ENCODE measurements around the gene SF3B5.
"Not testable (repeated sequence)": the region's sequence is repeated elsewhere in the genome, so short reads cannot be mapped to it uniquely, and the experiment has no call there.

SF3B5 gene

DNA sequence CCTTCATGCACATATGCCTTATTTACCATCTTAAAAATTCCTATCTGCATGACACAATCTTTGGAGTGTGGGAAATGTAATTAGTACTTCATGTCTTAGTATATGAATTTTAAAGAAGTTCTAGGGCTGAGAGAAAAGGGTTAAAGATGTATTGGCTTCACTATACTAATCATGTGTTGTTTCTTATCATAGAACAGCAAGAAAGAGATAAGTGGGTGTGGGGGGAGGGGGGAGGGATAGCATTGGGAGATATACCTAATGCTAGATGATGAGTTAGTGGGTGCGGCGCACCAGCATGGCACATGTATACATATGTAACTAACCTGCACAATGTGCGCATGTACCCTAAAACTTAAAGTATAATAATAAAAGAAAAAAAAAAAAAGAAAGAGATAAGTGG, 13.0 kb downstream of the SF3B5 start:
- H3K36me3 ChIP-seq (ENCODE audit: control insufficient read depth, insufficient read depth, low read length); H3K4me3 ChIP-seq (ENCODE audit: low read depth, low read length); H3K4me1 ChIP-seq (ENCODE audit: control insufficient read depth, insufficient read depth, low read length); H3K27ac ChIP-seq (ENCODE audit: low read depth, low read length); H3K9ac ChIP-seq (ENCODE audit: low read length); H3K27me3 ChIP-seq (ENCODE audit: control insufficient read depth, insufficient read depth, low read length); H3K9me3 ChIP-seq (ENCODE audit: control insufficient read depth, insufficient read depth, low read depth, low read length): not testable (repeated sequence)

DNA sequence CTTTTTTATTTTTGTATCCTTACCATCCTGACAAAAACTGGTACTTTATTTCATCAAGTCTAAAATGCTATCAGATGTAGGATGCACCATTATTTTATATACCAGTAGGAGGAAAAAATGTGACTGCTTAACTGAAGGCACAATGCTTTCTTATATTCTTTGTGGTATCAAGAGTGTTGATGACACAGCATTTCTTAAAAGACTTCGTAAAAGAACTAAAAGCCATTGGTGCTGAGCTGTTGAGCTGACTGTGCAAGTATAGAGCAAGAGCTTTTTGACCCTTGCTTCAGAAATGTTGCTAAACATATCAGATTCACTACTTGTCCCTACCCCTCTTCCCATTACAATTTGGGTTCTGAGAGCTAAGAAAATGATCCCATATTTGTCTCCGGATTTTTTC, 17.5 kb downstream of the SF3B5 start:
- no peak overlapping the region for H3K9ac ChIP-seq (ENCODE audit: low read length)
- no peaks in the 10 kb centered on the region for H3K27me3 ChIP-seq (ENCODE audit: control insufficient read depth, insufficient read depth, low read length)
- no peak overlapping the region for H3K4me3 ChIP-seq (ENCODE audit: low read depth, low read length)
- no peaks in the 10 kb centered on the region for H3K4me1 ChIP-seq (ENCODE audit: control insufficient read depth, insufficient read depth, low read length)
- no peak overlapping the region for H3K27ac ChIP-seq (ENCODE audit: low read depth, low read length)
- H3K9me3 ChIP-seq (ENCODE audit: control insufficient read depth, insufficient read depth, low read depth, low read length), result no peaks in the 10 kb centered on the region
- H3K36me3 ChIP-seq (ENCODE audit: control insufficient read depth, insufficient read depth, low read length), result no peaks in the 10 kb centered on the region

DNA sequence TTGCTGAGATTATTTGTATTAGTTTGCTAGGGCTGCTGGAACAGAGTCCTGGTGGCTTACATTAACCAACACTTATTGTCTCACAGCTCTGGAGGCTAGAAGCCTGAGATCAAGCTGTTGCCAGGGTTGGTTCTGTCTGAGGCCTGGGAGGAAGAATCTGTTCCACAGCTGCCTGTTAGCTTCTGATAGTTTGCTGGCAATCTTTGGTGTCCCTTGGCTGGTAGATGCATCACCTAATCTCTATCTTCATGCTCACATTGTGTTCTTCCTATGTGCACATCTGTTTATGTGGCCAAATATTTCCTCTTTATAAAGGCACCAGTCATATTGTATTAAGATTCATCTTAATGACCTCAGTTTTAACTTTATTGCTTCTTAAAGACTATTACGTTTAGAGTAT, 19.5 kb downstream of the SF3B5 start:
- Histone ChIP-seq H3K4me3 (ENCODE audit: low read depth, low read length) (no peak overlapping the region), H3K4me1 (ENCODE audit: control insufficient read depth, insufficient read depth, low read length) (no peaks in the 10 kb centered on the region), H3K9ac (ENCODE audit: low read length) (no peak overlapping the region), H3K27ac (ENCODE audit: low read depth, low read length) (no peak overlapping the region), H3K27me3 (ENCODE audit: control insufficient read depth, insufficient read depth, low read length) (peaks cover 9% of the 10 kb centered on the region; the same call in 1 of the 2 replicates), H3K36me3 (ENCODE audit: control insufficient read depth, insufficient read depth, low read length) (no peaks in the 10 kb centered on the region), H3K9me3 (ENCODE audit: control insufficient read depth, insufficient read depth, low read depth, low read length) (no peaks in the 10 kb centered on the region)

DNA sequence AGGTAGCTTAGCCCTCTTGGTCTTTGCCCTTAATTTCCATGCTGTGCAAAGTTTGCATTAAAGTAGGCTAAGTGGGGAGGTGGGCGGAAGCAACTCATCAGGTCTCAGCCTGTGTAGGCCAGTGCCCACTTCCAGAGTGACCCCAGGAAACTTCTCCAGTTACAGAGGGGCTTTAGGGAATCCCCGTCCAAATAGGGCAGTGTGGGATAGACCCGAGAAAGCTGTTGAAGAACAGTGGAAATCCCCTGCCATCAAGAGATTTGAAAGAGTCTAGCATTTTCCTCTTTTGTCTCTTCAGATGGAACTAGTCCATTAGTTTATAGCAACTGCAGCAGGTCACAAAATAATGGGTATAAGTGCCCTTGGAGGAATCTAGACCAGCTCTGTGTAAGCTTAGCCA, 20.2 kb downstream of the SF3B5 start:
- Histone ChIP-seq H3K36me3 (ENCODE audit: control insufficient read depth, insufficient read depth, low read length) (no peaks in the 10 kb centered on the region), H3K27ac (ENCODE audit: low read depth, low read length) (no peak overlapping the region), H3K9me3 (ENCODE audit: control insufficient read depth, insufficient read depth, low read depth, low read length) (no peaks in the 10 kb centered on the region), H3K27me3 (ENCODE audit: control insufficient read depth, insufficient read depth, low read length) (peaks cover 16% of the 10 kb centered on the region; the same call in 1 of the 2 replicates), H3K4me1 (ENCODE audit: control insufficient read depth, insufficient read depth, low read length) (no peaks in the 10 kb centered on the region), H3K9ac (ENCODE audit: low read length) (no peak overlapping the region), H3K4me3 (ENCODE audit: low read depth, low read length) (no peak overlapping the region)

DNA sequence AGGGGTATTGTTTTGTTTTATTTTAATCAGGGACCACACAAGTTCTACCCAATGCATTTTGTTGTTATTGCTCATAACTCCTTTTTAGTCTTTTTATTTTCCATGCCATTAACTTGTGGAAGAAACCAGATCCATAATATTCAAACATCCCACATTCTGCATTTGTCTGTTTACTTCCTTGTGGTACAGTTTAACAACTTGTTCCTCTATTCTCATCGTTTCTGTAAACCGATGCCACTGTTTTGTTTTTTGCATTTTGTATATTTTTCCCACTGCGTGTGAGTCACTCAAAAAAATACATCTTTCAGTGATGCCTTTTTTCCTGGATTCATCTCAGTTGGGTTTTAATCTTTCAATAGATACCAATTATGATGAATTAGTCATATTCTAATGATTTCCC, 22.3 kb downstream of the SF3B5 start:
- Histone ChIP-seq H3K9me3 (ENCODE audit: control insufficient read depth, insufficient read depth, low read depth, low read length) (no peaks in the 10 kb centered on the region), H3K4me1 (ENCODE audit: control insufficient read depth, insufficient read depth, low read length) (no peaks in the 10 kb centered on the region), H3K9ac (ENCODE audit: low read length) (no peak overlapping the region), H3K36me3 (ENCODE audit: control insufficient read depth, insufficient read depth, low read length) (no peaks in the 10 kb centered on the region), H3K27ac (ENCODE audit: low read depth, low read length) (no peak overlapping the region), H3K4me3 (ENCODE audit: low read depth, low read length) (no peak overlapping the region), H3K27me3 (ENCODE audit: control insufficient read depth, insufficient read depth, low read length) (peaks cover 31% of the 10 kb centered on the region)

DNA sequence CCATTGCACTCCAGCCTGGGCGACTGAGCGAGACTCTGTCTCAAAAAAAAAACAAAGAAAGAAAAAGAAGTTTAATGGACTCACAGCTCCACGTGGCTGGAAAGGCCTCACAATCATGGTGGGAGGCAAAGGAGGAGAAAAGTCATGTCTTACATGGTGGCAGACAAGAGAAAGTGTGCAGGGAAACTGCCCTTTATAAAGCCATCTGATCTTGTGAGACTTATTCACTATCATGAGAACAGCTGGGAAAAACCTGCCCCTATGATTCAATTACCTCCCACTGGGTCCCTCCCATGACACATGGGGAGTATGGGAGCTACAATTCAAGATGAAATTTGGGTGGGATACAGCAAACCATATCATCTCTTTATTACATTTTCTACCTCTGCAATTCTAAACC, 25.9 kb downstream of the SF3B5 start:
- peaks cover 66% of the 10 kb centered on the region for H3K27me3 ChIP-seq (ENCODE audit: control insufficient read depth, insufficient read depth, low read length)
- H3K4me1 ChIP-seq (ENCODE audit: control insufficient read depth, insufficient read depth, low read length), result peaks cover 6% of the 10 kb centered on the region; the same call in 1 of the 2 replicates
- no peaks in the 10 kb centered on the region for H3K9me3 ChIP-seq (ENCODE audit: control insufficient read depth, insufficient read depth, low read depth, low read length)
- H3K9ac ChIP-seq (ENCODE audit: low read length), result no peak overlapping the region
- no peaks in the 10 kb centered on the region for H3K36me3 ChIP-seq (ENCODE audit: control insufficient read depth, insufficient read depth, low read length)
- no peak overlapping the region for H3K4me3 ChIP-seq (ENCODE audit: low read depth, low read length)
- H3K27ac ChIP-seq (ENCODE audit: low read depth, low read length), result no peak overlapping the region

DNA sequence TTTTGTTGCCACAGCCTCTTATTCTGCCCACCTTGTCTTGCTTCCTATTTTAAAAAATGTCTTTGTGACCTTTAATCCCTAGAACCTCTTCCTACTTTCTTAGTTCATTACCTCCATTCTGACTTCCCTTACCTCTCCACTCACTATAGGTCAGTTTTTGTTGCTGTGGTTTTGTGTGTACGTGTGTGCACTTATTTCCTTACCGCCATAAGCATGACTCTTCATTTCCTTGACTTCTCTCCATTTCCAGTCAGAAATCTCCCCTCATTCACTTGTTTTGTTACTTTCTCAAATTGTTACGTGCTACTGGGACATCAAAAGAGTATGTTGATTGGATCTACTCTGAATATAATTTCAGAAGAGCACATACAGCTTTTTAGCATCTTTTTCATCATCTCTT, 26.6 kb downstream of the SF3B5 start:
- Histone ChIP-seq H3K27me3 (ENCODE audit: control insufficient read depth, insufficient read depth, low read length) (peaks cover 73% of the 10 kb centered on the region), H3K36me3 (ENCODE audit: control insufficient read depth, insufficient read depth, low read length) (no peaks in the 10 kb centered on the region)

DNA sequence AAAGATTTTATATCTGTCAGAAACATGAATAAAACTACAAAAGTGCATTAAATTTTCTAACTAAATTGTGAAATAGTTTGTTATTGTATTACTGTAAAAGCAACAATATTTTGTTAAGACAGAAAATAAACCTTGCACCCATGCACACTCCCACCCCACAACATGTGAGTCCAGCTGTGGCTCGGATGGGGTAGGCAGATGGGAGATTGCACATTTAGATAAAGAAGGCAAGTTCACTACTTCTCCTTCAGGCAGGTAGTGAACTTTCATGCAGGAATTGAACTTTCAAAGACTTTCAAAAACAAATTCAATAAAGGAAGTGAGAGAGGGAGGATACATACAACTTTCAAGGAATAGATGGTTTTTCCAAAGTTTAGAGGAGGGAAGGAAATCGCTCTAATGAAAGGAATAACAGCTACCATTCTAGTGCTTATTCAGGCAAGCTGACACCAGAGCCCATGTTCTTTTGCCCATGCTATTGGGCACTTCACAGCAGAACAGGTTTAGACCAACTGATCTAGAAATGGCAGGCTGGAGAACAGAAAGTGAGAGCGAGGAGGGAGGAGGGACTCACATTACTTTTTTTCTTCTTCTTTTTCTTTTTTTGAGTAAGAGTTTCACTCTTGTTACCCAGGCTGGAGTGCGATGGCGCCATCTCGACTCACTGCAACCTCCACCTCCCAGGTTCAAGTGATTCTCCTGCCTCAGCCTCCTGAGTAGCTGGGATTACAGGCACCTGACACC, 28.5 kb downstream of the SF3B5 start:
- no peaks in the 10 kb centered on the region for H3K36me3 ChIP-seq (ENCODE audit: control insufficient read depth, insufficient read depth, low read length)
- H3K9ac ChIP-seq (ENCODE audit: low read length), result no peak overlapping the region
- peaks cover 11% of the 10 kb centered on the region for H3K4me1 ChIP-seq (ENCODE audit: control insufficient read depth, insufficient read depth, low read length)
- H3K4me3 ChIP-seq (ENCODE audit: low read depth, low read length), result no peak overlapping the region
- H3K27me3 ChIP-seq (ENCODE audit: control insufficient read depth, insufficient read depth, low read length), result peaks cover 92% of the 10 kb centered on the region
- no peak overlapping the region for H3K27ac ChIP-seq (ENCODE audit: low read depth, low read length)
- no peaks in the 10 kb centered on the region for H3K9me3 ChIP-seq (ENCODE audit: control insufficient read depth, insufficient read depth, low read depth, low read length)

More for the DNA sequence above, 26.6 kb downstream of the SF3B5 start:
- Histone ChIP-seq H3K4me1 (ENCODE audit: control insufficient read depth, insufficient read depth, low read length) (peaks cover 6% of the 10 kb centered on the region; the same call in 1 of the 2 replicates), H3K4me3 (ENCODE audit: low read depth, low read length) (no peak overlapping the region), H3K9me3 (ENCODE audit: control insufficient read depth, insufficient read depth, low read depth, low read length) (no peaks in the 10 kb centered on the region), H3K27ac (ENCODE audit: low read depth, low read length) (no peak overlapping the region), H3K9ac (ENCODE audit: low read length) (no peak overlapping the region)

DNA sequence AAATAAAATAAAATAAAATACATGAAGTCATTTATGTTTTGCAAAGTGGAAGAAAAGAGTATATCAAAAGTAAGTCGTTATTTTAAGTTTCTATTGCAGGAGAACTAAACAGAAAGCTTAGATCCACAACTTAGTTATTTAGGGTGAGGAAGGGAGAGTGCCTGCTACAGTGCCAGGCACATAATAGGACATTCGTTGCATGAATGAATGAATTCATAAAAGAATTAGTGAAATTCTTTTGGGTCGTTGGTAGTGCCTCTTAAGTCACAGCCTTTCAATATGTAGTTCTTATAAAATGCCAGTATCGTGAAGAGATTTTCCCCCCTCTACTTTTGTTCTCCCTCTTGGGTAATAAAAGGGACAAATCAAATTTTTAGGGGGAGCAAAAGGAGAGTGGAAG, 29.1 kb downstream of the SF3B5 start:
- Histone ChIP-seq H3K4me3 (ENCODE audit: low read depth, low read length) (no peak overlapping the region), H3K27me3 (ENCODE audit: control insufficient read depth, insufficient read depth, low read length) (peaks cover 93% of the 10 kb centered on the region), H3K9me3 (ENCODE audit: control insufficient read depth, insufficient read depth, low read depth, low read length) (no peaks in the 10 kb centered on the region), H3K9ac (ENCODE audit: low read length) (no peak overlapping the region), H3K4me1 (ENCODE audit: control insufficient read depth, insufficient read depth, low read length) (peaks cover 11% of the 10 kb centered on the region), H3K27ac (ENCODE audit: low read depth, low read length) (no peak overlapping the region), H3K36me3 (ENCODE audit: control insufficient read depth, insufficient read depth, low read length) (no peaks in the 10 kb centered on the region)

DNA sequence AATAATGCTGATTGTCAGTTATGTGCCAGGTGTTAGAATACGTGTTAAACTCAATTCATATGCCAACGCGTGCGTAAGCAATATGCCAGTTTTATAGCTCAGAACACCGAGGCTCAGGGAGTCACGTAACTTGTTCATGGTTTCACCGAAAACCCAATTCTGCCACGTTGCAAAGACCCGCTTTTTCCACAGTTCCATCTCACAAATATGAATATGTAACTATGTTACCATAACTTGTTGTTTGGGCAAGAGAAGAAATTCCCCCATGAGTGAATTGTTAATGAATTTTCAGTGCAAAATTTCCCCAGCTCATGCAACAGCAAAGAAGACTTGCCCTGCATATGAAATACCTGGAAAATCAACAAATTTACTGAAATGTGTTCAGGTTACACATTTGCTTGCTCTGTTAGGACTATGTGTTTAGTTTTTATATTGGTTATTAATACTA, 30.1 kb downstream of the SF3B5 start:
- Histone ChIP-seq H3K27ac (ENCODE audit: low read depth, low read length) (no peak overlapping the region), H3K9ac (ENCODE audit: low read length) (no peak overlapping the region), H3K4me1 (ENCODE audit: control insufficient read depth, insufficient read depth, low read length) (peaks cover 11% of the 10 kb centered on the region), H3K9me3 (ENCODE audit: control insufficient read depth, insufficient read depth, low read depth, low read length) (no peaks in the 10 kb centered on the region), H3K36me3 (ENCODE audit: control insufficient read depth, insufficient read depth, low read length) (no peaks in the 10 kb centered on the region), H3K4me3 (ENCODE audit: low read depth, low read length) (peak overlapping the region; percentile 80; the same call in 1 of the 2 replicates), H3K27me3 (ENCODE audit: control insufficient read depth, insufficient read depth, low read length) (peaks cover 94% of the 10 kb centered on the region)

DNA sequence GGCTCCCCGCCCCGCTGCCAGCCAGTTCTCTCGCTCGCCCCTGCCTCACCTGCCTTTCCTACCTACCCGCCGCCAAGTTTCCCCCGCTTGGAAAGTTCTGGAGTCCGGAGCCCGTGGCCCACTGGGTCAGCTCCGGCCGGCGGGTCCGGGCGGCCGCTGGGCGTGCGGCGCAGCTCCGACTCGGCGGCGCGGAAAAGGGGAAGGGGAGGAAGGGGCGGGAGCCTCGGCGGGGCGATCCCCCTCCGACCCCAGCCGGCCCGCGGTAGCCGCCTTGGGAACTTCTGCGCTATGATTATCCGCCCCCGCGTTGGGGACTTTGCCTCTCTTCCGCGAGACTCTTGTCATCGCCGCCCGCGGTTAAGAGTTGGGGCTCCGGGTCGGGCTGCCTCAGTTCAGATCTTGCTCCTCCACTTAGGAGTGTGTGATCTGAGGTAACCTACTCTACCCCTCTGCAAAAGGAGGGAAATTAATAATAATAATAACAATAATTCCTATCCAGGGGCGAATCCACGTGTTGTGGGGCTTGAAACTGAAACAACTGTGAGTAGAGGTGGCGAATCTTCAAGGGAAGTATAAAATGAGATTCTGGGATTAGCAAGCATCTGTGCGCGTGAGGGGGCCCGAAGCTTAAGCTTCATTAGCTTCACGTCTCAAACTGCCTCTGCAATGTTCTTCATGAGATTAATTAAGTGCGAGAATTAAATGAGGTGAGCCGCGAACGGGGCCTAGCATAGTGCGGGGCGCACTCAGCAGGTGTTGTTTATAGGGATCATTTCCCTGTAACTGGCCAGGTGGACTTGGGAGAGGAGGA, 30.8 kb downstream of the SF3B5 start:
- Histone ChIP-seq H3K9me3 (ENCODE audit: control insufficient read depth, insufficient read depth, low read depth, low read length) (no peaks in the 10 kb centered on the region; the same call in 1 of the 2 replicates), H3K27me3 (ENCODE audit: control insufficient read depth, insufficient read depth, low read length) (peaks cover 91% of the 10 kb centered on the region), H3K4me3 (ENCODE audit: low read depth, low read length) (peak overlapping the region; percentile 80), H3K9ac (ENCODE audit: low read length) (no peak overlapping the region), H3K27ac (ENCODE audit: low read depth, low read length) (no peak overlapping the region), H3K4me1 (ENCODE audit: control insufficient read depth, insufficient read depth, low read length) (peaks cover 11% of the 10 kb centered on the region), H3K36me3 (ENCODE audit: control insufficient read depth, insufficient read depth, low read length) (no peaks in the 10 kb centered on the region)
